Measurements from ENCODE around the gene PHF2.
A peak's percentile ranks its signal among the peaks of the same experiment; 100 is the strongest.

Gene PHF2

DNA sequence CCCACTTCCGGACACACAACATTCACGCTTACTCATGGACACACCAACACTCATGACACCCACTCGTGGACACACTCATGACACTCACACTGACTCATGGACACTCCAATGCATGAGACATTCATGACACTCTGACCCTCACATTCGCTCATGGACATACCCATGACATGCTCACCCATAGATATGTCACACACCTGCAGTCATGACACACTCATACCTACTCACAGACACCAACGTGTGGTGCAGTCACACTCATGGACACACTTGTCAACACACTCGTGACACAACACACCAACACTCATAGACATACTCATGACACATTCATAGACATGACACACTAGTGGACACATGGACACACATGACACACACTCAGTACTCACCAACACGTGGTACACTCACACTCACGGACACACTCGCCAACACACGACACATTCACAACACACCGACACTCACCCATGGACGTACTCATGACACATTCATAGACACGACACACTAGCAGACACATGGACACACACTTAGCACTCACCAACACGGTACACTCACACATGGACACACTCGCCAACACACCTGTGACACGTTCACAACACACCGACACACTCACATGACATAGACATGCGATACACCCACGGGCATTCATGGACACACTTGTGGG is 73.4 kb downstream of the PHF2 start:
- DNase-seq (ENCODE audit: low spot score): no peak
- 100% methylated on average over 5 of the region's 19 CpGs; no CpG with 5 or more reads in 1 of the 2 donors for WGBS, 2 donors (ENCODE audit: extremely low coverage in 2 of 2, insufficient read length in 2 of 2, insufficient replicate concordance in 1 of 2)
- no peak overlapping the region for H2BK5ac ChIP-seq (ENCODE audit: low read length)
- H3K4me1 ChIP-seq (ENCODE audit: control insufficient read depth in 2 of 2, insufficient read depth in 1 of 2, low read depth in 1 of 2, low read length in 2 of 2): peaks cover 0 to 2% of the 10 kb centered on the region in 2 donors
- no peak overlapping the region for H3K27ac ChIP-seq (replicated peaks; ENCODE audit: low read length)
- H2BK15ac ChIP-seq (ENCODE audit: low read length): no peak overlapping the region
- H3K9ac ChIP-seq (ENCODE audit: low read depth, low read length, poor library complexity): no peak overlapping the region
- H3K14ac ChIP-seq (ENCODE audit: low read length): peak overlapping the region; percentile 10
- H3K27me3 ChIP-seq (ENCODE audit: control insufficient read depth in 3 of 3, insufficient read depth in 3 of 3, low read depth in 1 of 3, low read length in 3 of 3): no peaks in the 10 kb centered on the region
- peaks cover 30 to 88% of the 10 kb centered on the region in 2 donors for H3K36me3 ChIP-seq (replicated peaks in 1 of 2; ENCODE audit: control insufficient read depth in 2 of 2, insufficient read depth in 2 of 2, low read length in 2 of 2)
- no peak overlapping the region for H3K4me2 ChIP-seq (ENCODE audit: insufficient read depth, low read length, poor library complexity, severe bottlenecking)
- no peak overlapping the region for H4K91ac ChIP-seq (ENCODE audit: low read depth, low read length, poor library complexity)
- no peak overlapping the region for H4K8ac ChIP-seq (ENCODE audit: low read depth, low read length)
- no peak overlapping the region for H3K23ac ChIP-seq (ENCODE audit: low read depth, low read length, poor library complexity)
- no peak overlapping the region for H2BK12ac ChIP-seq (ENCODE audit: low read length)
- H2AK5ac ChIP-seq (ENCODE audit: low read depth, low read length): no peak overlapping the region
- no peak overlapping the region for H2BK120ac ChIP-seq (ENCODE audit: low read depth, low read length)
- H3K18ac ChIP-seq (ENCODE audit: low read length): no peak overlapping the region
- H3K79me1 ChIP-seq (ENCODE audit: low read depth, low read length): peaks cover 2% of the 10 kb centered on the region
- H3K4ac ChIP-seq (ENCODE audit: low read length): no peak overlapping the region
- no peak overlapping the region for H2AFZ ChIP-seq (ENCODE audit: low read length)
- H3K9me3 ChIP-seq (replicated peaks in 1 of 2; ENCODE audit: control insufficient read depth in 2 of 2, insufficient read depth in 1 of 2, low read depth in 1 of 2, low read length in 2 of 2): peaks cover 0 to 5% of the 10 kb centered on the region in 2 donors
- peak overlapping the region in 1 of 2 donors; percentile 31 for H3K4me3 ChIP-seq (ENCODE audit: low read length in 2 of 2)

DNA sequence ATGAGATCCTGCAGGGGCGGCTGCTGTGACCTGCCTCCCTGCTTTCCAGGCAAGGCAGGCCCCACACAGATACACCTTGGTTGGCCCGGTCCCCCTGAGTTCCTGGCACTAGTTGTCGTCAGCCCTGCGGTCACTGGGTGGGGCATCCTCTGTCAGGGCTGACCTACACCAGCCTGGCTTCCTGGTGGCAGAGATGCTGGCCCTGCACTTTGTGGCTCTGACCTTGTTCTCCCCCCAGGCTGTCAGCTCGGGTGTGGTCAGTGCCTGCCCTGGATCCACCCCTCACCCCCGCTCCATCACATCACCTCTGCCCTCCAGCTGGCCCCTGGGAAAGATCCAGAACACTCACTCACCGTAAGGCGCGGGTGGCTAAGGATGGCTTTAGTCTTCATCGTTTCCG is 74.1 kb downstream of the PHF2 start:
- H3K36me3 ChIP-seq (replicated peaks in 1 of 2; ENCODE audit: control insufficient read depth in 2 of 2, insufficient read depth in 2 of 2, low read length in 2 of 2): peaks cover 30 to 88% of the 10 kb centered on the region in 2 donors
- no peak overlapping the region for H3K14ac ChIP-seq (ENCODE audit: low read length)
- no peak overlapping the region for H2BK120ac ChIP-seq (ENCODE audit: low read depth, low read length)
- no CpG with 5 or more reads among the region's 11 CpGs for WGBS, 2 donors (ENCODE audit: extremely low coverage in 2 of 2, insufficient read length in 2 of 2, insufficient replicate concordance in 1 of 2)
- H4K91ac ChIP-seq (ENCODE audit: low read depth, low read length, poor library complexity): no peak overlapping the region
- no peak overlapping the region for H2BK12ac ChIP-seq (ENCODE audit: low read length)
- peaks cover 0 to 5% of the 10 kb centered on the region in 2 donors for H3K9me3 ChIP-seq (replicated peaks in 1 of 2; ENCODE audit: control insufficient read depth in 2 of 2, insufficient read depth in 1 of 2, low read depth in 1 of 2, low read length in 2 of 2)
- H3K4me2 ChIP-seq (ENCODE audit: insufficient read depth, low read length, poor library complexity, severe bottlenecking): no peak overlapping the region
- no peak overlapping the region for H3K23ac ChIP-seq (ENCODE audit: low read depth, low read length, poor library complexity)
- no peak overlapping the region for H2BK5ac ChIP-seq (ENCODE audit: low read length)
- H3K27me3 ChIP-seq (ENCODE audit: control insufficient read depth in 3 of 3, insufficient read depth in 3 of 3, low read depth in 1 of 3, low read length in 3 of 3): no peaks in the 10 kb centered on the region
- H2AFZ ChIP-seq (ENCODE audit: low read length): no peak overlapping the region
- no peak overlapping the region for H4K8ac ChIP-seq (ENCODE audit: low read depth, low read length)
- no peak overlapping the region for H2AK5ac ChIP-seq (ENCODE audit: low read depth, low read length)
- no peak overlapping the region for H3K9ac ChIP-seq (ENCODE audit: low read depth, low read length, poor library complexity)
- no peak overlapping the region for H3K27ac ChIP-seq (replicated peaks; ENCODE audit: low read length)
- H3K18ac ChIP-seq (ENCODE audit: low read length): no peak overlapping the region
- DNase-seq (ENCODE audit: low spot score): no peak
- no peak overlapping the region for H3K4me3 ChIP-seq (ENCODE audit: low read length in 2 of 2)
- peaks cover 0 to 2% of the 10 kb centered on the region in 2 donors for H3K4me1 ChIP-seq (ENCODE audit: control insufficient read depth in 2 of 2, insufficient read depth in 1 of 2, low read depth in 1 of 2, low read length in 2 of 2)
- peaks cover 2% of the 10 kb centered on the region for H3K79me1 ChIP-seq (ENCODE audit: low read depth, low read length)
- no peak overlapping the region for H3K4ac ChIP-seq (ENCODE audit: low read length)
- no peak overlapping the region for H2BK15ac ChIP-seq (ENCODE audit: low read length)

DNA sequence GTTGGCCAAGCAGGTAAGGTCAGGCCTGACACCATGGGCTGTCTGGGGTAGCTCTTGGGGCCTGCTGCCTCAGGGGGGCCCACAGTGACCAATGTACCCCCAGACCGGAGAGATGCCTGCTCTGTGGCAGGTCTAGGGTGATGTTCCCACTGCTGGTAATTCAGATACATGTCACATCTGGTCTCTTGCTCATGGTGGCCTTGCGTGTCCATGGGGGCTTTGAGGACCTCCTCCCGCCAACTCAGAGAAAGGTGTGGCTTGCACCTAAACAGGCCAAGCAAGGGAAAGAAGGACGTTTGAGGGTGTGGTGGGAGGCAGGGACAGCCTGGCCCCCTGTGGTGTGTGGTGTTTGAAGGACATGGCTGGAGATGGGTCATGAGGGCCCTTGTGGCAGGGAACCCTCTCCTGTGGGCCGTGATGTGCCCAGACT is 75.2 kb downstream of the PHF2 start:
- Histone ChIP-seq H2BK12ac (ENCODE audit: low read length) (no peak overlapping the region), H3K4me3 (ENCODE audit: low read length in 2 of 2) (no peak overlapping the region), H3K14ac (ENCODE audit: low read length) (no peak overlapping the region), H3K36me3 (replicated peaks in 1 of 2; ENCODE audit: control insufficient read depth in 2 of 2, insufficient read depth in 2 of 2, low read length in 2 of 2) (peaks cover 28 to 89% of the 10 kb centered on the region in 2 donors), H3K9me3 (replicated peaks in 1 of 2; ENCODE audit: control insufficient read depth in 2 of 2, insufficient read depth in 1 of 2, low read depth in 1 of 2, low read length in 2 of 2) (peaks cover 0 to 5% of the 10 kb centered on the region in 2 donors), H2AK5ac (ENCODE audit: low read depth, low read length) (no peak overlapping the region), H2BK5ac (ENCODE audit: low read length) (no peak overlapping the region), H3K4me1 (ENCODE audit: control insufficient read depth in 2 of 2, insufficient read depth in 1 of 2, low read depth in 1 of 2, low read length in 2 of 2) (peaks cover 0 to 2% of the 10 kb centered on the region in 2 donors), H3K79me1 (ENCODE audit: low read depth, low read length) (peaks cover 2% of the 10 kb centered on the region), H3K27ac (replicated peaks; ENCODE audit: low read length) (no peak overlapping the region), H3K4ac (ENCODE audit: low read length) (no peak overlapping the region), H2BK120ac (ENCODE audit: low read depth, low read length) (no peak overlapping the region), H3K4me2 (ENCODE audit: insufficient read depth, low read length, poor library complexity, severe bottlenecking) (no peak overlapping the region), H3K23ac (ENCODE audit: low read depth, low read length, poor library complexity) (peak overlapping the region; percentile 59), H3K27me3 (ENCODE audit: control insufficient read depth in 3 of 3, insufficient read depth in 3 of 3, low read depth in 1 of 3, low read length in 3 of 3) (no peaks in the 10 kb centered on the region), H2AFZ (ENCODE audit: low read length) (no peak overlapping the region), H2BK15ac (ENCODE audit: low read length) (no peak overlapping the region), H3K18ac (ENCODE audit: low read length) (no peak overlapping the region), H3K9ac (ENCODE audit: low read depth, low read length, poor library complexity) (no peak overlapping the region), H4K8ac (ENCODE audit: low read depth, low read length) (peak overlapping the region; percentile 84), H4K91ac (ENCODE audit: low read depth, low read length, poor library complexity) (no peak overlapping the region)
- DNase-seq (ENCODE audit: low spot score): no peak
- no CpG with 5 or more reads among the region's 5 CpGs for WGBS, 2 donors (ENCODE audit: extremely low coverage in 2 of 2, insufficient read length in 2 of 2, insufficient replicate concordance in 1 of 2)

DNA sequence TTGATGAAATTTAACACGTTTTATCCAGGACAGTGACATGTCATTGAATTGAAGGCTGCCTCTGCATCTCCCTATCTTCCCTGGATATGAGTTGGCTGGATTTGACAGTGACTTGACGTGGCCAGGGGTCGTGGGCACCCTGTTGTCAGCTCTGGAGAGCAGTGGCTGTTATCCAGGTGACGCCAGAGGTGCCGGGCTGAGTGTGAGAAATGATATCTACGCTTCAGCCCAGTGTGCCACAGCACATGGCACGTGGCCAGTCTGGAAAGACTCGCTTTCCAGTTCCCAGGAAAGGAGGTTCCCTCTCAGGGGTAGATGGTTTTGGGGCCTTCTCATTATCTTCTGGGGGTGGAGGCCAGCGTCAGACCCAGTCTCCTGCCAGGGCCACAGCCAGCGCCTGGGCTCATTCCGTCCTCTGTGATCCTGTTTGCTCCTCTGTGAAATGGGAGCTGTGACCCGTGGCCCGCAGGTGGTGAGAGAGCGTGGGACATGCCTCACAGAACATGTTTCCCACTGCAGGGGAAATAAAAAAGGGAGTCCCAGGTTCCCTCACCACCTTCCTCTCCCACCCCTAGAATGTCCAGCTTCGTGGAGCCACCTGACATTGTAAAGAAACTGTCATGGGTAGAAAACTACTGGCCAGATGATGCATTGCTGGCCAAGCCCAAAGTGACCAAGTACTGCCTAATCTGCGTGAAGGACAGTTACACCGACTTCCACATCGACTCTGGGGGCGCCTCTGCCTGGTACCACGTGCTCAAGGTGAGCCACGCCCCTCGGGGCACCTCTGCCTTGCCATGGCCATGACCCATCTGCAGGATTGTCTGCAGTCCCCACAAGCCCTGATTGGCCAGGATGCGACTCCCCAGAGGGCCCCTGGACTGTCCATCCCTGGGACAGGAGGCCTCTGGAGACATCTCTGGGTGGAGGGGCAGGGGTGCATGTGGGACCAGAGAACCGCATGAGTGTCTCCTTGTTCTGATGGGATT is 76.5 kb downstream of the PHF2 start:
- no CpG with 5 or more reads among the region's 24 CpGs for WGBS, 2 donors (ENCODE audit: extremely low coverage in 2 of 2, insufficient read length in 2 of 2, insufficient replicate concordance in 1 of 2)

More for the DNA sequence above, 76.5 kb downstream of the PHF2 start:
- Histone ChIP-seq H2AK5ac (ENCODE audit: low read depth, low read length) (no peak overlapping the region), H2BK120ac (ENCODE audit: low read depth, low read length) (no peak overlapping the region), H3K23ac (ENCODE audit: low read depth, low read length, poor library complexity) (peak overlapping the region; percentile 17), H3K14ac (ENCODE audit: low read length) (no peak overlapping the region), H4K8ac (ENCODE audit: low read depth, low read length) (no peak overlapping the region), H3K9me3 (replicated peaks in 1 of 2; ENCODE audit: control insufficient read depth in 2 of 2, insufficient read depth in 1 of 2, low read depth in 1 of 2, low read length in 2 of 2) (peaks cover 0 to 5% of the 10 kb centered on the region in 2 donors), H3K4me3 (ENCODE audit: low read length in 2 of 2) (no peak overlapping the region), H3K18ac (ENCODE audit: low read length) (no peak overlapping the region), H2BK12ac (ENCODE audit: low read length) (no peak overlapping the region), H2BK5ac (ENCODE audit: low read length) (no peak overlapping the region), H2AFZ (ENCODE audit: low read length) (no peak overlapping the region), H2BK15ac (ENCODE audit: low read length) (no peak overlapping the region), H4K91ac (ENCODE audit: low read depth, low read length, poor library complexity) (no peak overlapping the region), H3K27ac (replicated peaks; ENCODE audit: low read length) (no peak overlapping the region), H3K79me1 (ENCODE audit: low read depth, low read length) (peaks cover 2% of the 10 kb centered on the region), H3K4me2 (ENCODE audit: insufficient read depth, low read length, poor library complexity, severe bottlenecking) (no peak overlapping the region), H3K27me3 (ENCODE audit: control insufficient read depth in 3 of 3, insufficient read depth in 3 of 3, low read depth in 1 of 3, low read length in 3 of 3) (no peaks in the 10 kb centered on the region), H3K9ac (ENCODE audit: low read depth, low read length, poor library complexity) (no peak overlapping the region), H3K4ac (ENCODE audit: low read length) (no peak overlapping the region), H3K36me3 (replicated peaks in 1 of 2; ENCODE audit: control insufficient read depth in 2 of 2, insufficient read depth in 2 of 2, low read length in 2 of 2) (peaks cover 28 to 92% of the 10 kb centered on the region in 2 donors), H3K4me1 (ENCODE audit: control insufficient read depth in 2 of 2, insufficient read depth in 1 of 2, low read depth in 1 of 2, low read length in 2 of 2) (peaks cover 0 to 2% of the 10 kb centered on the region in 2 donors)
- DNase-seq (ENCODE audit: low spot score): no peak
